NCI-H82 treated with DMSO at 0.1 percent for 48 hours (cell line): Measurements from ENCODE around the gene ELAPOR1.
"Not testable (repeated sequence)": the region's sequence is repeated elsewhere in the genome, so short reads cannot be mapped to it uniquely, and the experiment has no call there.

Experiments used
- DNase-seq: peaks from one replicate; lab custom pipeline; 2025; ENCODE audit not compliant: unreplicated experiment; lab: John Stamatoyannopoulos, UW

The ELAPOR1 gene

DNA sequence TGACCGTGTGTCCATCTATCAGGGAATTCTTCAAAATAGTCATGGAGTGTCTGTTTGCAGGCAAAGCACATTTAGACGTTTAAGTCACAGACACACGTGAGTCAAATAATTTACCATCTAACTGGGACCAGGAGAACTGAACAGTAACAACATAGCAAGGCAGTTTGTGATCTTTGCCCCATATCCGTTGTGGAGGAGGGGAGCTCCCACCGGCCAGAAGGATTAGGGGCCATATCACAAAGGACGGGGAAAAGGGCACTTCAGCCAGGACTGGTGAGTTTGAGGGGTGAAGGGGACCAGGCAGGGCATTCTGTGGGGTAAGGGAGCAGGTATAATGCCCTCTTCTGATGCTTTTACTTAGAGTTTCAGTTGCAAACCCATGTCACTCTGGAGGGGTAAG lies 22.9 kb downstream of the ELAPOR1 start:
- no peak for DNase-seq

DNA sequence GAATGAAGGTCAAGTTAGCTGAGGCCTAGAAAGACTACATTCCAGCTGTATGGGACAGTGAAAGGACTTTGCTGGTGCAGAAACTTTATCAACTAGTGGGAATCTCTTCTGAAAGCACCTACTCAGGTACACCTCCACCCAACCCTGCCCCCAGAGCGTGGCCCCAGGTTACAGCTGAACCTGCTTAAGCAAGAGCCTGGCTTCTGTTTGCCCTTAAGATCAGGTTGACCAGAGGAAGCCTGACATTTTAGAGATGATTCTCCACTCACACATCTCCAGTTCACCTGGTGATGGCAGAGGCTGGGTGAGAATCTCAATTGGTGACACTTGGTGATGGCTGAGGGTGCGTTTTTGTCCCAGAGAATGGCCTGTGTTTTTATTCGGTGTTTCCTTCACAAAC lies 24.0 kb downstream of the ELAPOR1 start:
- DNase-seq, result no peak

DNA sequence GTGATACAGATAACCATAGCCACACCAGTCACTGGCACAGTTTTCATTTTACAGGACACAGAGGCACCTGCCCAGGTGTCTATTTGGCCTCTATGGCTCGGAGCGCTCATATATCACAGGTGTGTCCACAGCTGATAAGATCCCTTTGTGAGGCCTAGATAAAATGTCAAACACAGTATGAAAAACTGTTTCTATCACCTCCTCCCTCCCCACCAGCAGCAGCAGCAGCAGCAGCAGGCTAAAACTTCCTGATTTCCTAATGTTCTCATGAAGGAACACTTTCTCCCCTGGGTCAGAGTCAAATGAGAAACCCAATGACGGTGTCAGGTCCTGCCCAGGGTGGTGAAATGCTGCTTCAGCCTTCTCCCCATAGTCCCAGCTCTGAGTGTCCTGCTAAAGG lies 24.4 kb downstream of the ELAPOR1 start:
- DNase-seq, result no peak

DNA sequence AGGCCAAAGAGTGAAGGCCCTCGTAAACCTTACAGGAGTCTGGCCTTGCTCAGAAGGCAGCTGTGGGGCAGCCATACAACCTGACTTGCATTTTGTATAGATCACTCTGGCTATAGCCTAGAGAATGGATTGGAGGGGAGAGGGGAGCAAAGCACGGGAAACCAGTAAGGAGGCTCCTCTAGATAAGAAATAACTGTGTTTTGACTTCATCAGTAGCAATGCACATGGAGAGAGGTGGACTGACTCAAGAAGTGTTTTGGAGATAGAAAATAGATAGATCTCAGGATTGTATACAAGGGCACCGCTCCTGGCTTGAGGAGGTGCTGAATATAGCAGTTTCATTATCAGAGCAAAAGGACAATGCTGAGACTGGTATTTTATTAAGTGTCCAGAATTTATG lies 26.5 kb downstream of the ELAPOR1 start:
- no peak for DNase-seq

DNA sequence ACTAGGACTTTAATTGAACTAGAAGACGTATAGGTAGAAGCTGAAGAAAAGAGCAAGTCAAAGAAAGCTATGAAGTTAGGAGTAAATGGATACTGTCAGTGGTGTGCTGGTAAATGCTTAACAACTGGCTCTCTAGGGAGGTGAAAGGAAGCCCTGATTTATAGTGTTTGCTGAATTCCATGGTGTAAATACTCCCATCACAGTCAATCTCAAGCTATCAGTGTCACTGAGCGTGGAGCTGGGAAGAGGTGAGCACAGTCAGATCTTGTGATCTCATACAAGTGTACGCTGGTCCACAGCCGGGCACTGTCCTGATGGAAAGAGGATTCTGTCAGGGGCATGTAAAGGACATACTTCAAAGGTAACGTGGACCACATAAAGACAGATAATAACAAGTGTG lies 28.3 kb downstream of the ELAPOR1 start:
- no peak for DNase-seq

DNA sequence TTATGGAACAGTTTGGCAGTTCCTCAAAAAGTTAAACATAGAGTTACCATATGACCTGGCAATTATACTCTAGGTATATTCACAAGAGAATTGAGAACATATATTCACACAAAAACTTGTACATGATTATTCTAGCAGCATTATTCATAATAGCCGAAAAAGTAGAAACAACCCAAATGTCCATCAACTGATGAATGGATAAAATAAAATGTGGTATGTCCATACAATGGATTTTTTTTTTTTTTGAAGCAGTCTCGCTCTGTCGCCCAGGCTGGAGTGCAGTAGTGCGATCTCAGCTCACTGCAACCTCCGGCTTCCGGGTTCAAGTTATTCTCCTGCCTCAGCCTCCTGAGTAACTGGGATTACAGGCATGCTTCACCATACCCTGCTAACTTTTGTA lies 28.8 kb downstream of the ELAPOR1 start:
- DNase-seq, result not testable (repeated sequence)

DNA sequence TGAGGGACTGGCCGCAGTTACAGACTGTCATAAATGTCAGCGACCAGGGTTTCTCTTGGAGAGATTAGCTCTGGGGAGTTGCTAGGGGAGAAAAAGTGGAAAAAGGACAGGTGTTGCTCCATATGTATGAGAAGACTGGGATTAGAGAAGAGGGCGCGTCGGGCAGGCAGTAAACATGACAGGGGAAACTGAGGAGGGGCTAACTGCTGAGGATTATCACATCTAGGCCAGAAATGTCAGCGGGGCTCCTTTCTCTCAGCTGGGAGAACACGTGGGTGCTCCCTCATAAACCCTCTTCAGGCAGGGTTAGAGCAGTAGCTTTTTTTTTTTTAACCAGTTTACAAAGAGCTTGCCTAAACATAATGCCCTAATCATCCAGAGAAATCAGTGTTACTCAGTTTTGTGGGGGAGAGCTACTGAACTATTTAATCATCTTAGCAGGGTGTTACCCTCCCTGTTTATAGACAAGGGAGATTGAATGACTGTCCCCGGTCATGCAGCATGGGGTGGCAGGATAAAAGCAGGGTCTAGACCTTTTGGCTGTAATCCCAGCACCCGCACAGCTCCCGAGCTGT lies 35.2 kb downstream of the ELAPOR1 start:
- peak; percentile 99 for DNase-seq

DNA sequence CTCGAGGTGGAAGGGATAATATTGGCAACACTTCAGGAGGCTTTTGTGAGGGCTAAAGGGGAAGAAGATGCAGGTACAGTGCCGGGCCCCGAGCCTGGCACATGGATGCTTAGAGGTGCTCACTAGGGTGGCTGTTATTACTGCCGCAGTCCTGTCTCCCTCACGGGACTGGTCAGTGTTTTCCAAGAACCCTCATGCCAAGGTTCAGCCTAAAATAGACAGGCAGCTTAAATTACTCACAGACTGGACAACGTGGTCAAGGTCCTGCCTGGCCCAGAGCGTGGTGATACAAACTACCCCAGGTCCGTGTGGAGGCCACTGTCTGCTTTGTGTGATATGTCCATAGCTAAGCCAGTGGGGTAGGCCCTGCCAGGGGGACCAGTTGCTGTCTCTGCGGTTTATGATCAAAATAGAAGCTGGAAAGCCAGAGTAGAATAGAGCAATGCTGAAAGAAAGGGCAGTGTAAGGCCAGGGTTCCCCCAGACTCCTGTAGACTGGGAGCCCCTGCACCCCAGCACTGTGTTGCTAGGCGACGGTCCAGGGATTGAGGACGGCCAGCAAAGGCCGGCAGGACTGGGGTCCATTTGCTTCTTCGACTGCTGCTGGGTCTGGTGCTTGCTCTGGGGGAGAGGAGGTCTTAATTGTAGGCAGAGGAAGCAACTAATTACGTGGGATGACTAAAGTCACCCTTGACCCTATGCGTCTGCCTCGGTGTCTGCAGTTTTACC lies 36.1 kb downstream of the ELAPOR1 start:
- no peak for DNase-seq

DNA sequence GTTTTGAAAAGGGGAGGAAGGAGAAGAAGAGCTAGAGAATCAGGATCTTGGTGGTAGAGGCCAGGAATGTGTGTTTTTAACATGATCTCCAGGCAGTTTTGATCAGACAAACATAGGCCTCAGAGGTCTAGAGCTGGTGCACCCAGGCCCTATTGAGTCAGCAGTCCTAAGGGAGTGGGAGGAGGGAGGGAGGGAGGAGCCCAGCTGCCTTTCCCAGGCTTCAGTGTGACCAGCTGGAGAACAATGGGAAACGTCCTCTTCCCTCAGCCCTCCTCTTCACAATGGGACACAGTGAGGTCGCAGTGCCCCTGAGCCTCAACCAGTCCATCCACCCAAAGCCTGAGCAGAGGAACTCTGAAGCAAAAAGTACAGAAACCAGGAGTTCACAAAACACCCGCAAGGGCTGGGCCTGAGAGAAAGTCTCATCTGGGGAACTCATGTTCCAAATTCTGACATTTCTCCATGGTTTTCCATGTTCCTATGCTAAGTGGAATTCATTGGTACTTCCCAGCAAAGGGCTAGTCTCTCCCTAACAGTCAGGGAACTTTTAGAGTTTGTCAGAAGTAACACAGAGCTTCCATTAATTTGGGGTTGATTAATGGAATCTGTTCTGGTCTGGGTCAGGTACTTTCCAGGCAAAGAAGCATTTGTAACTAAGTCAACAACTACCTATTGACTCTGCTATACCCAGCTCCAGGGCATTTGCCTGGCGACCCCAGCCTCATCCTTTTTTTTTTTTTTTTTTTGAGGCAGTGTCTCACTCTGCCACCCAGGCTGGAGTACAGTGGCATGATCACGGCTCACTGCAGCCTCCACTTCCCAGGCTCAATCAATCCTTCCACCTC lies 37.5 kb downstream of the ELAPOR1 start:
- no peak for DNase-seq

DNA sequence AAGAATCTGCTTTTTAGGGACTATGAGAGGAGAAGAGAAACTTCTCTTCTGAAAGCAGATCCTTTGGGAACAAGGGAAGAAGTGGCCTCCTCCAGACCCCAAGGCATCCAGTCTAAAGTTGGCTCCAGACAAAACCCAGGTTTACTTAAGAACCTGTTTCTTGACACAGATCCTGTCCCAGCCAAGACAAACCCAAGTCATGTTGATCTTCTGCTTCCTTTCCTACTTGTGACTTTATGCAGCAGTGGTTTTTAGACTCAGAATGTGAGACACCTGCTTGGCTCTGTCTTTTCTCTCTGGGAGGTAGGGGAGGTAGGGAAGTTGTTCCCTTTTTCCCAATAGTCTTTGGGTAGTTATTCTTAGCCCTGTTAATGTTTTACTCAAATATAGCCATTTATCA lies 38.3 kb downstream of the ELAPOR1 start:
- DNase-seq, result no peak

DNA sequence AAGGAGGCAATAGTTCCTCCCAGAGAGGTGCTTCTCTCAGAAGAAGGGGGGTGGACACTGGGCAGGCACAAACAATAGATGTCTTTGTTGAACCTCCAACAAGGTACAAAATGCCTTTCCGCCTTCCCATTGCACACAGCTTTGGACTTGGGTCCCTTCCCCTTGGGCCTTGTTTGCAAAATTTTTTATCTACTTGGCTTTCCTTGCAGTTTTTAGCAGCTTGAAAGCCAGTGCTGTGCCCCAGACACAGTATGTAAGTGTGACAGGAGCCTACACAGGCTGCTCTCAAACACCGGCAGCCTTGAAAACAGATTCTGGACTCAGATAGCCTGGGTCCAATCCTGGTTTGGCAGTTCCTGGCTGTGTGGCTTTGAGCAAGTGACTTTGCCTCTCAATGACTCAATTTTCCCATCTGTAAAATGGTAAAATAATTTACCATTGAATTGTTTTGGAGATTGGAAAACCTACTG lies 43.0 kb downstream of the ELAPOR1 start:
- DNase-seq, result no peak

DNA sequence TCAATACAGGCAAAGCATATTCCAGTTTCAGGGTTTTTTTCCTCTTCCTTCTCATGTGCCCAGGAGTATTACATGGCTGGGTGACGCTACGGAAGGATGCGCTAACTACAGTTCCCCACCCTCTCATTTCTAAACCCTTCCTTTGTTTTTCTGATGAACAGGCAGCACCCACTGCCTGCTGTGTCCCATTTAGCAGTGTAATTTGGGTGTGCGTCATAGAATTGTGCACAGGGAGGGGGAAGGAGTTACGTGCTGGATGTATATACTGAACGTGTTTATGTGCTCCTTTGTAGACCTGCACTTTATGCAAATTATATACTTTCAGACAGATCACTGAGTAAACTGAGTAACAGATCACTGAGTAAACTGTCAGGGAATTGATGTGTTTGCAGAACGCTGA lies 44.5 kb downstream of the ELAPOR1 start:
- DNase-seq, result no peak

DNA sequence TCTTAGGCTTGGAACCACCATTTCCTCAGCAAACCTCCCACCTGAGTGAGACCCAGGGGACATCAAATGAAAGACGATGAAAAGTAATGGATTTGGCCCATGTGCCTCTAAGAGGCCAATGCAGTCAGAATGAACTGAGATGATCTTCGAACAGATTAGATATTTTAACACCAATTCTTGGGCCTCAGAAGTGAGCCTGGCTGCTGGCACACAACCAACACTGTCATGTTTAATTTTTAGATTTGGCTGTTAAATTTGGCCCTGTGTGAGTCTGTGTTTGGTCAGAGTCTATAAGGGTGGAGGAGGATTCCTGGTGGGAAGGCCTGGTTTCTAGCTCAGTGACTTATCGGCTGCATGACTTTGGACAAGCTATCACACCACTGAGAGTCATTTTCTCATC lies 45.4 kb downstream of the ELAPOR1 start:
- DNase-seq, result no peak

DNA sequence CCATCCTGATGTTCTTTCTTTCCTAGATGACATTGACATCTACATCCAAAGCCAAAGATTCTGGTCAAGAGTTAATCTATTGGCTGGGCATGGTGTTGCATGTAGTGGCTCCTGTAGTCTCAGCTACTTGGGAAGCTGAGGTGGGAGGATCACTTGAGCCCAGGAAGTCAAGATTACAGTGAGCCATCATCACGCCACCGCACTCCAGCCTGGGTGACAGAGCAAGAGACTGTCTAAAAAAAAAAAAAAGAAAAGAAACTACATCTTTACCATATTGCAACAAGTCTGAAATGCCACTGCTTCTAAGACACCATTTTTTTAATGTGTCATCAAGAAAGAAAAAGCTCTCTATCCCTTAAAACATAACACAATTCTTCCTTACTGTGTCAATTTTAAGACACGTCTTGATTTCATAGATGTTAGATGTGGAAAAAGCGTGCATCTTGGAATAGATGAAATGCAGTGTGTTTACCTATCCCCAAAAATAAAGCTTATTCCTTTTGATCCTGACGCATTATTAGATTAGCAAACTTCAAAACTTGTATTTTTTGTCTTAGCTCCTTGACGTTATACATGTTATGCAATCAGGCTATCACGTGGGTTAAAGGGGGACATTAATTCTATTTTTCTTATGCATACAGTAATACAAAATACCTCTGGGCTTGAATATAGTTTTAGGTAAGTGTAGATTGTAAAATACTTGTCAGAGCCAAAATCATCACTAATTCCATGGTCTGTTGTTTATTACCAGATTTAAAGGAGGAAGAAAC lies 46.3 kb downstream of the ELAPOR1 start:
- no peak for DNase-seq

DNA sequence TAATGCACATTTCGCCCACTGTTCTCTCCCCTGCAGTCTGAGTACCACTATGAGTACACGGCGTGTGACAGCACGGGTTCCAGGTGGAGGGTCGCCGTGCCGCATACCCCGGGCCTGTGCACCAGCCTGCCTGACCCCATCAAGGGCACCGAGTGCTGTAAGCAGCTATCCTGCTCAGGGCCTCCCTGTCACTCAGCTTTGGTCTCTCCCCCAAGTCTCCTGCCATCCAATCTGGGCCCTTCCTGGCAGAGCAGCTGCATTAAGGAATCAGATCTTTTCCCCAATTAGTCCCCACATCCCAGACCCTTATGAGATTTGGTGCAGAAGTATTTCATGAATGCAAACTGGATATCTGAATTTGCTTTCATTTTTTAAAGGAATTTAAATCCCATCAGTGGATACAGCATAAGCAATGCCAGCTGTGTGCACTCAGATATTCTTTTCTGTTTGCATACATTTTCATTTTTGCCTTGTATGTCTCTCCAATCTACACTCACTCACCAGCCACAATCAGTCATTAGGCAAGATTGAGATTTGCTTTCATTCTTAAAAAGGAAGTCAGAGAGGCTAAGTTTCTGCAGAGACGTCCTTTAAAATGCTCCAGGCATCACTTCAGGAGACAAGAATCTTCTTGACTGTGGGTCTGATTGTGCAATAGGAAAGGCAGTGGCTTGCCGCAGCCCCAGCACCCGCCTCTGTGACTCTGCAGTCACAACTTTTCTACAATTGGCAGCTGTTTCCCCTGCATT lies 48.1 kb downstream of the ELAPOR1 start:
- no peak for DNase-seq

DNA sequence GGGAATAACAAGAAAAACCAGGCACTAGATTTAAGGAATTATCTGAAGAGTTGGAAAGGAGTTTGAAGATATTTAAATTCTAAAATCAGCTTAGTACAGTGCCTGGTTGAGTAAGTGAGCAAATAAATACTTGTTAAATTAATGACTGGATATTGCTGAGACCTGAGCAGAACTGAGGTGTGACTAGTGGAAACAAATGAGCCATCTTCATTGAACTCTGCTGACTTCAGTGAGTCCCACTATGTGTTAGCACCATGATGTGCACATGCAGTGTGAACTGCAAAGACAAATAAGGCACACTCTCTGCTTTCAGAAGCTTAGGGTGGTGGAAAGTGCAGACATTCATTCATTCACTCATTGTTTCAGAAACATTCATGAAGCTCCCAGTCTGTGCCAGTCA lies 48.7 kb downstream of the ELAPOR1 start:
- DNase-seq, result no peak

DNA sequence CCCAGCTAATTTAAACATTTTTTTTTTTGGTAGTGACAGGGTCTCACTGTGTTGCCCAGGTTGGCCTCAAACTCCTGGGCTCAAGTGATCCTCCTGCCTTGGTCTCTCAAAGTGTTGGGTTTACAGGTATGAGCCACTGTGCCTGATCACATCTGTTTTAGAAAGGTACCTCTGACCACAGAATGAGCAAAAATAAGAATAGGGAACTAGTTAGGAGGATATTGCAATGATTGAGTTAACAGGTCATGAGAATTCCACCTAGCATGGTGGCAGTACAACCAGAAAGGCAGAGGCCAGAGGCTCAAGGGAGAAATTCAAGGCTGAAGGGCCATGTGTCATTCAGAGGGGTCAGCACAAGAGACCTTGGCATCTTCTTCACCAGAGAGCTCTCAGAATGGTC lies 49.6 kb downstream of the ELAPOR1 start:
- DNase-seq, result no peak
